Measurements from ENCODE around the gene KIAA0825. TPM values are rescaled to one million over a fixed set of nuclear protein-coding genes. Genes with fewer than 3 reads are reported as not detected.

Gene KIAA0825
- total and polyA plus RNA-seq, 2 experiments from 2014 or later = 1.7 to 1.8 TPM

DNA sequence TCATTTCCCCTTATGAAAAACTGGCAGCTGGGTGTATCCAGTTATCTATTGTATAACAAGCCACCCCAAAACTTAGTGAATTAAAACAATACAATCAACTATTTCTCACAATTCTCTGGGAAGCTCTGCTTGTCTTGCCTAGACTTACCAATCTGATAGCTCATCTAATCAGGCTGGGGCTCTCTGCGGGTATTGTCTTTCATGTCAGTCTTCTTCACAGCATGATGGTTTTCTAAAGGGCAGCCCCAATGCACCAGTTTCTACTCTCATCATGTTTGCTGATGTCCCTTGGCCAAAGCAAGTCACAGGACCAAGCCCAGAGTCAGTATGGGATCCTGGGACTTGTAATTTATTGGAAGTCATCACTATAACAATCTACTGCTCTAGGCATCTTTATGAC, 433.5 kb downstream of the KIAA0825 start:
- DNase-seq (ENCODE audit: low spot score) (peak; percentile 23), ATAC-seq (peak; percentile 77)
- Histone ChIP-seq H4K20me1 (replicated peaks; ENCODE audit: insufficient read depth) (no peaks in the 10 kb centered on the region; the same call in 1 of the 2 replicates), H3K4me2 (no peak overlapping the region), H3K36me3 (ENCODE audit: insufficient read depth) (no peaks in the 10 kb centered on the region), H3F3A (replicated peaks; ENCODE audit: low read depth) (no peaks in the 10 kb centered on the region), H2AFZ (no peak overlapping the region), H3K4me3 (no peak overlapping the region), H3K27ac (ENCODE audit: low read depth) (no peak overlapping the region), H3K4me1 (ENCODE audit: insufficient read depth) (peaks cover 18% of the 10 kb centered on the region; the same call in 1 of the 2 replicates), H3K79me2 (replicated peaks; ENCODE audit: insufficient read depth) (peaks cover 4% of the 10 kb centered on the region; the same call in 1 of the 2 replicates), H3K27me3 (ENCODE audit: insufficient read depth) (no peaks in the 10 kb centered on the region), H3K9me2 (ENCODE audit: insufficient read depth) (no peaks in the 10 kb centered on the region)
- Mint-ChIP-seq H3K36me3 (ENCODE audit: low read depth) (no peaks in the 10 kb centered on the region; the same call in 2 of the 3 replicates), H3K27me3 (ENCODE audit: insufficient read depth, low read depth, poor library complexity) (peaks cover 2% of the 10 kb centered on the region), H3K27ac (no peak overlapping the region), H3K4me3 (no peak overlapping the region), H3K4me1 (peaks cover 19% of the 10 kb centered on the region), H3K9me3 (no peaks in the 10 kb centered on the region)
- TF ChIP-seq STAT1 (IDR thresholded peaks at IDR 0.05; ENCODE audit: unreplicated experiment) = no peak
- no peak for TF ChIP-seq EZH2 (IDR thresholded peaks at IDR 0.05; ENCODE audit: low read depth, unreplicated experiment)
- TF ChIP-seq EZH2phosphoT487 (IDR thresholded peaks at IDR 0.05; ENCODE audit: unreplicated experiment) = no peak
- no peak for TF ChIP-seq POLR2AphosphoS5 (IDR thresholded peaks at IDR 0.05; ENCODE audit: low read depth)
- TF ChIP-seq, protein P1, sequence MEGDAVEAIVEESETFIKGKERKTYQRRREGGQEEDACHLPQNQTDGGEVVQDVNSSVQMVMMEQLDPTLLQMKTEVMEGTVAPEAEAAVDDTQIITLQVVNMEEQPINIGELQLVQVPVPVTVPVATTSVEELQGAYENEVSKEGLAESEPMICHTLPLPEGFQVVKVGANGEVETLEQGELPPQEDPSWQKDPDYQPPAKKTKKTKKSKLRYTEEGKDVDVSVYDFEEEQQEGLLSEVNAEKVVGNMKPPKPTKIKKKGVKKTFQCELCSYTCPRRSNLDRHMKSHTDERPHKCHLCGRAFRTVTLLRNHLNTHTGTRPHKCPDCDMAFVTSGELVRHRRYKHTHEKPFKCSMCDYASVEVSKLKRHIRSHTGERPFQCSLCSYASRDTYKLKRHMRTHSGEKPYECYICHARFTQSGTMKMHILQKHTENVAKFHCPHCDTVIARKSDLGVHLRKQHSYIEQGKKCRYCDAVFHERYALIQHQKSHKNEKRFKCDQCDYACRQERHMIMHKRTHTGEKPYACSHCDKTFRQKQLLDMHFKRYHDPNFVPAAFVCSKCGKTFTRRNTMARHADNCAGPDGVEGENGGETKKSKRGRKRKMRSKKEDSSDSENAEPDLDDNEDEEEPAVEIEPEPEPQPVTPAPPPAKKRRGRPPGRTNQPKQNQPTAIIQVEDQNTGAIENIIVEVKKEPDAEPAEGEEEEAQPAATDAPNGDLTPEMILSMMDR (conservative IDR thresholded peaks at IDR 0.05; ENCODE audit: low read depth in 2 of 2) = no peak
- no peak for TF ChIP-seq ZNF114 (CRISPR knock-in tag; IDR thresholded peaks at IDR 0.05)
- no peak for TF ChIP-seq NANOG (IDR thresholded peaks at IDR 0.05; ENCODE audit: borderline replicate concordance)
- TF ChIP-seq, protein P2, sequence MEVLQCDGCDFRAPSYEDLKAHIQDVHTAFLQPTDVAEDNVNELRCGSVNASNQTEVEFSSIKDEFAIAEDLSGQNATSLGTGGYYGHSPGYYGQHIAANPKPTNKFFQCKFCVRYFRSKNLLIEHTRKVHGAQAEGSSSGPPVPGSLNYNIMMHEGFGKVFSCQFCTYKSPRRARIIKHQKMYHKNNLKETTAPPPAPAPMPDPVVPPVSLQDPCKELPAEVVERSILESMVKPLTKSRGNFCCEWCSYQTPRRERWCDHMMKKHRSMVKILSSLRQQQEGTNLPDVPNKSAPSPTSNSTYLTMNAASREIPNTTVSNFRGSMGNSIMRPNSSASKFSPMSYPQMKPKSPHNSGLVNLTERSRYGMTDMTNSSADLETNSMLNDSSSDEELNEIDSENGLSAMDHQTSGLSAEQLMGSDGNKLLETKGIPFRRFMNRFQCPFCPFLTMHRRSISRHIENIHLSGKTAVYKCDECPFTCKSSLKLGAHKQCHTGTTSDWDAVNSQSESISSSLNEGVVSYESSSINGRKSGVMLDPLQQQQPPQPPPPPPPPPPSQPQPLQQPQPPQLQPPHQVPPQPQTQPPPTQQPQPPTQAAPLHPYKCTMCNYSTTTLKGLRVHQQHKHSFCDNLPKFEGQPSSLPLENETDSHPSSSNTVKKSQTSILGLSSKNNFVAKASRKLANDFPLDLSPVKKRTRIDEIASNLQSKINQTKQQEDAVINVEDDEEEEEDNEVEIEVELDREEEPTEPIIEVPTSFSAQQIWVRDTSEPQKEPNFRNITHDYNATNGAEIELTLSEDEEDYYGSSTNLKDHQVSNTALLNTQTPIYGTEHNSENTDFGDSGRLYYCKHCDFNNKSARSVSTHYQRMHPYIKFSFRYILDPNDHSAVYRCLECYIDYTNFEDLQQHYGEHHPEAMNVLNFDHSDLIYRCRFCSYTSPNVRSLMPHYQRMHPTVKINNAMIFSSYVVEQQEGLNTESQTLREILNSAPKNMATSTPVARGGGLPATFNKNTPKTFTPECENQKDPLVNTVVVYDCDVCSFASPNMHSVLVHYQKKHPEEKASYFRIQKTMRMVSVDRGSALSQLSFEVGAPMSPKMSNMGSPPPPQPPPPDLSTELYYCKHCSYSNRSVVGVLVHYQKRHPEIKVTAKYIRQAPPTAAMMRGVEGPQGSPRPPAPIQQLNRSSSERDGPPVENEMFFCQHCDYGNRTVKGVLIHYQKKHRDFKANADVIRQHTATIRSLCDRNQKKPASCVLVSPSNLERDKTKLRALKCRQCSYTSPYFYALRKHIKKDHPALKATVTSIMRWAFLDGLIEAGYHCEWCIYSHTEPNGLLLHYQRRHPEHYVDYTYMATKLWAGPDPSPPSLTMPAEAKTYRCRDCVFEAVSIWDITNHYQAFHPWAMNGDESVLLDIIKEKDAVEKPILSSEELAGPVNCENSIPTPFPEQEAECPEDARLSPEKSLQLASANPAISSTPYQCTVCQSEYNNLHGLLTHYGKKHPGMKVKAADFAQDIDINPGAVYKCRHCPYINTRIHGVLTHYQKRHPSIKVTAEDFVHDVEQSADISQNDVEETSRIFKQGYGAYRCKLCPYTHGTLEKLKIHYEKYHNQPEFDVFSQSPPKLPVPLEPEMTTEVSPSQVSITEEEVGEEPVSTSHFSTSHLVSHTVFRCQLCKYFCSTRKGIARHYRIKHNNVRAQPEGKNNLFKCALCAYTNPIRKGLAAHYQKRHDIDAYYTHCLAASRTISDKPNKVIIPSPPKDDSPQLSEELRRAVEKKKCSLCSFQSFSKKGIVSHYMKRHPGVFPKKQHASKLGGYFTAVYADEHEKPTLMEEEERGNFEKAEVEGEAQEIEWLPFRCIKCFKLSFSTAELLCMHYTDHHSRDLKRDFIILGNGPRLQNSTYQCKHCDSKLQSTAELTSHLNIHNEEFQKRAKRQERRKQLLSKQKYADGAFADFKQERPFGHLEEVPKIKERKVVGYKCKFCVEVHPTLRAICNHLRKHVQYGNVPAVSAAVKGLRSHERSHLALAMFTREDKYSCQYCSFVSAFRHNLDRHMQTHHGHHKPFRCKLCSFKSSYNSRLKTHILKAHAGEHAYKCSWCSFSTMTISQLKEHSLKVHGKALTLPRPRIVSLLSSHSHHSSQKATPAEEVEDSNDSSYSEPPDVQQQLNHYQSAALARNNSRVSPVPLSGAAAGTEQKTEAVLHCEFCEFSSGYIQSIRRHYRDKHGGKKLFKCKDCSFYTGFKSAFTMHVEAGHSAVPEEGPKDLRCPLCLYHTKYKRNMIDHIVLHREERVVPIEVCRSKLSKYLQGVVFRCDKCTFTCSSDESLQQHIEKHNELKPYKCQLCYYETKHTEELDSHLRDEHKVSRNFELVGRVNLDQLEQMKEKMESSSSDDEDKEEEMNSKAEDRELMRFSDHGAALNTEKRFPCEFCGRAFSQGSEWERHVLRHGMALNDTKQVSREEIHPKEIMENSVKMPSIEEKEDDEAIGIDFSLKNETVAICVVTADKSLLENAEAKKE (CRISPR knock-in tag; IDR thresholded peaks at IDR 0.05) = no peak
- no peak for TF ChIP-seq ZNF331 (CRISPR knock-in tag; IDR thresholded peaks at IDR 0.05; ENCODE audit: low read depth)
- TF ChIP-seq, protein P3, sequence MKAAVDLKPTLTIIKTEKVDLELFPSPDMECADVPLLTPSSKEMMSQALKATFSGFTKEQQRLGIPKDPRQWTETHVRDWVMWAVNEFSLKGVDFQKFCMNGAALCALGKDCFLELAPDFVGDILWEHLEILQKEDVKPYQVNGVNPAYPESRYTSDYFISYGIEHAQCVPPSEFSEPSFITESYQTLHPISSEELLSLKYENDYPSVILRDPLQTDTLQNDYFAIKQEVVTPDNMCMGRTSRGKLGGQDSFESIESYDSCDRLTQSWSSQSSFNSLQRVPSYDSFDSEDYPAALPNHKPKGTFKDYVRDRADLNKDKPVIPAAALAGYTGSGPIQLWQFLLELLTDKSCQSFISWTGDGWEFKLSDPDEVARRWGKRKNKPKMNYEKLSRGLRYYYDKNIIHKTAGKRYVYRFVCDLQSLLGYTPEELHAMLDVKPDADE (IDR thresholded peaks at IDR 0.05) = no peak
- TF ChIP-seq, protein P4, sequence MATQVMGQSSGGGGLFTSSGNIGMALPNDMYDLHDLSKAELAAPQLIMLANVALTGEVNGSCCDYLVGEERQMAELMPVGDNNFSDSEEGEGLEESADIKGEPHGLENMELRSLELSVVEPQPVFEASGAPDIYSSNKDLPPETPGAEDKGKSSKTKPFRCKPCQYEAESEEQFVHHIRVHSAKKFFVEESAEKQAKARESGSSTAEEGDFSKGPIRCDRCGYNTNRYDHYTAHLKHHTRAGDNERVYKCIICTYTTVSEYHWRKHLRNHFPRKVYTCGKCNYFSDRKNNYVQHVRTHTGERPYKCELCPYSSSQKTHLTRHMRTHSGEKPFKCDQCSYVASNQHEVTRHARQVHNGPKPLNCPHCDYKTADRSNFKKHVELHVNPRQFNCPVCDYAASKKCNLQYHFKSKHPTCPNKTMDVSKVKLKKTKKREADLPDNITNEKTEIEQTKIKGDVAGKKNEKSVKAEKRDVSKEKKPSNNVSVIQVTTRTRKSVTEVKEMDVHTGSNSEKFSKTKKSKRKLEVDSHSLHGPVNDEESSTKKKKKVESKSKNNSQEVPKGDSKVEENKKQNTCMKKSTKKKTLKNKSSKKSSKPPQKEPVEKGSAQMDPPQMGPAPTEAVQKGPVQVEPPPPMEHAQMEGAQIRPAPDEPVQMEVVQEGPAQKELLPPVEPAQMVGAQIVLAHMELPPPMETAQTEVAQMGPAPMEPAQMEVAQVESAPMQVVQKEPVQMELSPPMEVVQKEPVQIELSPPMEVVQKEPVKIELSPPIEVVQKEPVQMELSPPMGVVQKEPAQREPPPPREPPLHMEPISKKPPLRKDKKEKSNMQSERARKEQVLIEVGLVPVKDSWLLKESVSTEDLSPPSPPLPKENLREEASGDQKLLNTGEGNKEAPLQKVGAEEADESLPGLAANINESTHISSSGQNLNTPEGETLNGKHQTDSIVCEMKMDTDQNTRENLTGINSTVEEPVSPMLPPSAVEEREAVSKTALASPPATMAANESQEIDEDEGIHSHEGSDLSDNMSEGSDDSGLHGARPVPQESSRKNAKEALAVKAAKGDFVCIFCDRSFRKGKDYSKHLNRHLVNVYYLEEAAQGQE (IDR thresholded peaks at IDR 0.05; ENCODE audit: unreplicated experiment) = no peak
- TF ChIP-seq JUNB (IDR thresholded peaks at IDR 0.05; ENCODE audit: unreplicated experiment) = no peak

All from GM23338 (cell line).